Measurements from ENCODE around the gene PPM1H. TPM values are rescaled to one million over a fixed set of nuclear protein-coding genes. Genes with fewer than 3 reads are reported as not detected.
A peak's percentile ranks its signal among the peaks of the same experiment; 100 is the strongest.

The PPM1H gene
- total RNA-seq, 1 donor from 2014 or later: 21.6 TPM

GRCh38 chr12:62604871-62605270, 330.1 kb downstream of the PPM1H start:
- TF ChIP-seq, protein P1, sequence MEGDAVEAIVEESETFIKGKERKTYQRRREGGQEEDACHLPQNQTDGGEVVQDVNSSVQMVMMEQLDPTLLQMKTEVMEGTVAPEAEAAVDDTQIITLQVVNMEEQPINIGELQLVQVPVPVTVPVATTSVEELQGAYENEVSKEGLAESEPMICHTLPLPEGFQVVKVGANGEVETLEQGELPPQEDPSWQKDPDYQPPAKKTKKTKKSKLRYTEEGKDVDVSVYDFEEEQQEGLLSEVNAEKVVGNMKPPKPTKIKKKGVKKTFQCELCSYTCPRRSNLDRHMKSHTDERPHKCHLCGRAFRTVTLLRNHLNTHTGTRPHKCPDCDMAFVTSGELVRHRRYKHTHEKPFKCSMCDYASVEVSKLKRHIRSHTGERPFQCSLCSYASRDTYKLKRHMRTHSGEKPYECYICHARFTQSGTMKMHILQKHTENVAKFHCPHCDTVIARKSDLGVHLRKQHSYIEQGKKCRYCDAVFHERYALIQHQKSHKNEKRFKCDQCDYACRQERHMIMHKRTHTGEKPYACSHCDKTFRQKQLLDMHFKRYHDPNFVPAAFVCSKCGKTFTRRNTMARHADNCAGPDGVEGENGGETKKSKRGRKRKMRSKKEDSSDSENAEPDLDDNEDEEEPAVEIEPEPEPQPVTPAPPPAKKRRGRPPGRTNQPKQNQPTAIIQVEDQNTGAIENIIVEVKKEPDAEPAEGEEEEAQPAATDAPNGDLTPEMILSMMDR (IDR thresholded peaks at IDR 0.05; ENCODE audit: insufficient read depth, low read length, poor library complexity, severe bottlenecking): no peak
- no peaks in the 10 kb centered on the region for H3K27me3 ChIP-seq (ENCODE audit: control insufficient read depth, insufficient read depth, low read length)
- DNase-seq (ENCODE audit: low read depth): no peak
- H3K36me3 ChIP-seq (ENCODE audit: control insufficient read depth, insufficient read depth, low read length): no peaks in the 10 kb centered on the region
- H3K4me3 ChIP-seq (ENCODE audit: low read depth, low read length): peak overlapping the region; percentile 70

GRCh38 chr12:62604373-62604772, 330.6 kb downstream of the PPM1H start:
- H3K27me3 ChIP-seq (ENCODE audit: control insufficient read depth, insufficient read depth, low read length): no peaks in the 10 kb centered on the region
- no peaks in the 10 kb centered on the region for H3K36me3 ChIP-seq (ENCODE audit: control insufficient read depth, insufficient read depth, low read length)
- TF ChIP-seq, protein P1 (IDR thresholded peaks at IDR 0.05; ENCODE audit: insufficient read depth, low read length, poor library complexity, severe bottlenecking): no peak
- H3K4me3 ChIP-seq (ENCODE audit: low read depth, low read length): peak overlapping the region; percentile 70
- DNase-seq (ENCODE audit: low read depth): no peak

DNA sequence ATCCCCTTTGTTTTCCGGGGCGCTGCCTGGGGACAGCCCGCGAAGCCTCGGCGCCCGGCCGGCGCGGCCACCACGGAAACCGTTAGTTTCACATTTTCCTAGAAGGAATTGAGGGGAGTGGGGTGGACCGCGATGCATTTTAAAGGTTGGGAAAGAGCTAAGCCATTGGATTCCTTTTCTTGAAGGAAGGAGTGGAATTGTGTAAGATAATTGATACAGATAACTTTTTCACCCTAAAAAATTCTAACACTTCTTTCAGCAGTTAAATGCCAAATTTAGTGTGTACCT, 331.2 kb downstream of the PPM1H start:
- no peaks in the 10 kb centered on the region for H3K27me3 ChIP-seq (ENCODE audit: control insufficient read depth, insufficient read depth, low read length)
- DNase-seq (ENCODE audit: low read depth): no peak
- no peaks in the 10 kb centered on the region for H3K36me3 ChIP-seq (ENCODE audit: control insufficient read depth, insufficient read depth, low read length)
- TF ChIP-seq, protein P1 (IDR thresholded peaks at IDR 0.05; ENCODE audit: insufficient read depth, low read length, poor library complexity, severe bottlenecking): no peak
- H3K4me3 ChIP-seq (ENCODE audit: low read depth, low read length): peak overlapping the region; percentile 70

DNA sequence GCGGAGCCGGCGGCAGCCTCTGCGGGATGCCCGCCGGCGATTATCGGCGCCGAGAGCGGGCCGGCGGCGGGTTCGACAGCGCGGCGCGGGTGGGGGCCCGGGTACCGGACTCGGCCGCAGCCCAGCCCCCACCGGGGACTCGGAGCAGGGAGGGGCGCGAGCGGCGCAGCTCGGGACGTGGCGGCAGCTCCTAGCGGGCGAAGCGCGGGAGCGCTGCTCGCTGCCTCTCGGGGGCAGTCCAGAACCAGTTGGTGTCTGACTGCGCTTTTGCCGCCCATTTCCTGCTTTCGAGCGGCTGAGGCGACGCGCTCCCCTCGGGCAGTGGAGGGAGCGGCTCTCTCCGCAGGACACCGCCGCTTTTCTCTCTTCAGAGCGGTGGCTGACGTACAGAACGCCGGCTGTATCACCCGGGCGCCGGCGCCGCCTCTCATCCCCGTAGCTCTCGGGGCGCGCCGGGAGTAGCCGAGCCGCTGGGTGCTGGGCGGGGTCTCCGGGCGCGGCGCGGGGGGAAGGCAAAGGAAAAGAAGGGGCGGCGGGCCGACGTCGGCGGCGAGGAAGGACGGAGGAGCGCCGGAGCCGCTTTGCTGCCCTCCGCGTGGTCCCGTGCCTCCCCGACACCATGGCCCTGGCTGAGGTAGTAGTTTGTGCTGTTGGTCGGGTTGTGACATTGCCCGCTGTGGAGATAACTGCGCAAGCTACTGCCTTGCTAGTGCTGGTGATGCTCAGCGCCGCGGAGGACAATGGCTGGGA, 331.7 kb downstream of the PPM1H start:
- H3K36me3 ChIP-seq (ENCODE audit: control insufficient read depth, insufficient read depth, low read length): no peaks in the 10 kb centered on the region
- H3K4me3 ChIP-seq (ENCODE audit: low read depth, low read length): peak overlapping the region; percentile 70
- no peaks in the 10 kb centered on the region for H3K27me3 ChIP-seq (ENCODE audit: control insufficient read depth, insufficient read depth, low read length)
- peak; percentile 43 for DNase-seq (ENCODE audit: low read depth)
- TF ChIP-seq, protein P1 (IDR thresholded peaks at IDR 0.05; ENCODE audit: insufficient read depth, low read length, poor library complexity, severe bottlenecking): peak; percentile 45

GRCh38 chr12:62602255-62603060, 332.5 kb downstream of the PPM1H start:
- Histone ChIP-seq H3K27me3 (ENCODE audit: control insufficient read depth, insufficient read depth, low read length) (no peaks in the 10 kb centered on the region), H3K4me3 (ENCODE audit: low read depth, low read length) (peak overlapping the region; percentile 70), H3K36me3 (ENCODE audit: control insufficient read depth, insufficient read depth, low read length) (no peaks in the 10 kb centered on the region)
- TF ChIP-seq, protein P1 (IDR thresholded peaks at IDR 0.05; ENCODE audit: insufficient read depth, low read length, poor library complexity, severe bottlenecking): no peak
- DNase-seq (ENCODE audit: low read depth): peak; percentile 42

Measured in kidney epithelial cell (primary cell).